Spleen (tissue), 11 donors: ENCODE data around the gene LRPPRC. TPM values are rescaled to one million over a fixed set of nuclear protein-coding genes. Genes with fewer than 3 reads are reported as not detected.
"Not testable (repeated sequence)": the region's sequence is repeated elsewhere in the genome, so short reads cannot be mapped to it uniquely, and the experiment has no call there.

ENCODE experiments used
- DNase-seq: peaks from one replicate; pipeline ENCODE4 v3.0.0-alpha.2; 2020
- H3K27ac ChIP-seq, 8 donors: fragments of 200-600 bp; sonication (generic) in 7 of 8; 1 replicate in 4 of 8; 2 replicates in 4 of 8; pipeline versions ENCODE4 v1.5.0 to v1.8.0; 2016 to 2021; ENCODE audit warnings: inconsistent platforms in 4 of 8, mild to moderate bottlenecking in 4 of 8, moderate library complexity in 1 of 8
- H3K27me3 ChIP-seq, 7 donors: fragments of 200-600 bp; sonication (generic) in 6 of 7; replicated peaks in 1 of 7; 1 replicate in 4 of 7; 2 replicates in 3 of 7; pipeline versions ENCODE4 v1.5.0 to v1.8.0; 2016 to 2021; ENCODE audit warnings: inconsistent platforms in 3 of 7, mild to moderate bottlenecking in 1 of 7
- H3K36me3 ChIP-seq, 6 donors: fragments of 200-600 bp; sonication (generic) in 5 of 6; 1 replicate in 4 of 6; 2 replicates in 2 of 6; pipeline versions ENCODE4 v1.5.0 to v1.8.0; 2016 to 2021; ENCODE audit warnings: inconsistent platforms in 2 of 6
- H3K4me1 ChIP-seq, 6 donors: fragments of 200-600 bp; sonication (generic) in 5 of 6; 1 replicate in 3 of 6; 2 replicates in 3 of 6; pipeline versions ENCODE4 v1.5.0 to v1.8.0; 2016 to 2021; ENCODE audit warnings: inconsistent platforms in 3 of 6
- H3K4me3 ChIP-seq, 8 donors: fragments of 200-600 bp; sonication (generic) in 7 of 8; 1 replicate in 4 of 8; 2 replicates in 4 of 8; pipeline versions ENCODE4 v1.5.0 to v1.8.0; 2016 to 2021; ENCODE audit warnings: inconsistent platforms in 4 of 8, mild to moderate bottlenecking in 4 of 8, moderate library complexity in 2 of 8
- H3K9me3 ChIP-seq, 8 donors: fragments of 200-600 bp; sonication (generic) in 7 of 8; 1 replicate in 4 of 8; 2 replicates in 4 of 8; pipeline versions ENCODE4 v1.5.0 to v1.8.0; 2016 to 2021; ENCODE audit warnings: inconsistent platforms in 4 of 8
- POLR2A ChIP-seq, 3 donors: fragments of 450-650 bp; IDR thresholded peaks; one replicate each; pipeline ENCODE4 v1.5.1; 2017; ENCODE audit warnings: antibody characterized with exemption in 3 of 3, mild to moderate bottlenecking in 1 of 3
- POLR2AphosphoS5 ChIP-seq, 3 donors: sonication (generic); formaldehyde crosslinking; IDR thresholded peaks; one replicate each; pipeline ENCODE4 v1.5.1; 2017; ENCODE audit warnings: antibody characterized with exemption in 3 of 3
- WGBS, 5 donors: extraction: QIAGEN DNeasy Blood & Tissue Kit in 3 of 5; methylation state at CpG; one replicate each; pipeline versions ENCODE4 v1.1.5 to v1.1.7; 2013 to 2018; 5-methylcytosine and 5-hydroxymethylcytosine counted together
- intact Hi-C: fragments of 100-400 bp; cut with DNase I; formaldehyde crosslinking; loops from one replicate; pipeline ENCODE4 v1.15.0; 2023; ENCODE audit warnings: low total_unique reads
- polyA plus RNA-seq, 3 donors: library from polyadenylated mRNA; stranded (reverse); fragments of 200-250 nt; gene quantifications; one replicate each; pipeline ENCODE4 v1.2.1, GENCODE V29; 2013
- total RNA-seq, 7 donors: library from RNA; depleted of rRNA in 3 of 7; stranded (reverse); fragments of >200 nt in 3 of 7; fragmentation: NEBNext Ultra II Directional in 4 of 7; extraction: Animal tissue kit (Norgen Biotek cat#: 25700) in 4 of 7; gene quantifications; one replicate each; pipeline versions ENCODE4 v1.1.0 to v1.2.1, GENCODE V29; 2016 to 2021
- TF ChIP-seq, protein P1 (sequence below), 11 experiments: fragments of 200-600 bp in 7 of 11; fragments of 450-650 bp in 4 of 11; sonication (generic) in 4 of 11; IDR thresholded peaks in 8 of 11; conservative IDR thresholded peaks in 3 of 11; 1 replicate in 7 of 11; 2 replicates in 4 of 11; pipeline versions ENCODE4 v1.4.0 to v1.8.0; 2016 to 2021; ENCODE audit warnings: antibody characterized with exemption in 11 of 11, inconsistent platforms in 4 of 11, mild to moderate bottlenecking in 1 of 11
- donor health status: healthy with polysubstance abuse.
- donor health status: DM: no; HTN: no; CAD: no; lungs with moderate emphysema.
- donor health status: DM: no; HTN: no; CAD: no.
- donor health status: Bipolar disorder and iron deficiency.
- donor health status: healthy.
- donor health status: DM: no; HTN: no; CAD: no.
- donor health status: DM: yes; HTN: yes; CAD: no.

Gene LRPPRC
- total and polyA plus RNA-seq, 10 donors: 25.0 to 72.5 (median 57.1) TPM

- Histone ChIP-seq H3K27ac (no peak overlapping the region), H3K4me1 (peaks cover 0 to 10% (median 2%) of the 10 kb centered on the region in 6 donors), H3K9me3 (no peaks in the 10 kb centered on the region), H3K27me3 (no peaks in the 10 kb centered on the region), H3K4me3 (no peak overlapping the region), H3K36me3 (peaks cover 0 to 76% (median 35%) of the 10 kb centered on the region in 6 donors)
- WGBS, 5 donors: 94 to 99% (median 97%) methylated on average over 4 of the region's 4 CpGs
- DNase-seq: no peak
- TF ChIP-seq, protein P1, sequence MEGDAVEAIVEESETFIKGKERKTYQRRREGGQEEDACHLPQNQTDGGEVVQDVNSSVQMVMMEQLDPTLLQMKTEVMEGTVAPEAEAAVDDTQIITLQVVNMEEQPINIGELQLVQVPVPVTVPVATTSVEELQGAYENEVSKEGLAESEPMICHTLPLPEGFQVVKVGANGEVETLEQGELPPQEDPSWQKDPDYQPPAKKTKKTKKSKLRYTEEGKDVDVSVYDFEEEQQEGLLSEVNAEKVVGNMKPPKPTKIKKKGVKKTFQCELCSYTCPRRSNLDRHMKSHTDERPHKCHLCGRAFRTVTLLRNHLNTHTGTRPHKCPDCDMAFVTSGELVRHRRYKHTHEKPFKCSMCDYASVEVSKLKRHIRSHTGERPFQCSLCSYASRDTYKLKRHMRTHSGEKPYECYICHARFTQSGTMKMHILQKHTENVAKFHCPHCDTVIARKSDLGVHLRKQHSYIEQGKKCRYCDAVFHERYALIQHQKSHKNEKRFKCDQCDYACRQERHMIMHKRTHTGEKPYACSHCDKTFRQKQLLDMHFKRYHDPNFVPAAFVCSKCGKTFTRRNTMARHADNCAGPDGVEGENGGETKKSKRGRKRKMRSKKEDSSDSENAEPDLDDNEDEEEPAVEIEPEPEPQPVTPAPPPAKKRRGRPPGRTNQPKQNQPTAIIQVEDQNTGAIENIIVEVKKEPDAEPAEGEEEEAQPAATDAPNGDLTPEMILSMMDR (IDR thresholded peaks at IDR 0.05 in 8 of 11, conservative IDR thresholded peaks at IDR 0.05 in 3 of 11): no peak
- no peak for TF ChIP-seq POLR2A (IDR thresholded peaks at IDR 0.05)
- TF ChIP-seq POLR2AphosphoS5 (IDR thresholded peaks at IDR 0.05): no peak
- intact Hi-C loops: no loop called here
Observed at GRCh38 chr2:43925431-43925830, 70.4 kb downstream of the LRPPRC start.

DNA sequence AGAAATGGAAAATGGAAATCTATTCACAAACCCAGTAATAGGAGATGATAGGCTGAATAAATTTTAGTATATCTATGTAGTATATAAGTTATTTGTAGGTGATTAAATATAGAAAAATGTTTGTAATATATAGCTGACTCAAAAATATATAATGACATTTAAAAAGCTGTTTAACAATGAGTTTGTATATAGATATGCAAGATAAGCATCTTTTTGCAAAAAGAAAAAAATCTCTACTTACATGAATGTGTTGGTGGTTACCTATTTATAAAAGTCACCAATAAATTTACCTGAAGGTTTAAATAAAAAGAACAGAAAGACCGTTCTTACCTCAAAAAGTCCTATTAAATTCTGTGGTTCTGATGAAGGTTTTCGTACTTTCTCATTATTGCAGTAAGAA, 71.3 kb downstream of the LRPPRC start:
- 96 to 98% (median 98%) methylated on average over 2 of the region's 2 CpGs for WGBS, 5 donors

DNA sequence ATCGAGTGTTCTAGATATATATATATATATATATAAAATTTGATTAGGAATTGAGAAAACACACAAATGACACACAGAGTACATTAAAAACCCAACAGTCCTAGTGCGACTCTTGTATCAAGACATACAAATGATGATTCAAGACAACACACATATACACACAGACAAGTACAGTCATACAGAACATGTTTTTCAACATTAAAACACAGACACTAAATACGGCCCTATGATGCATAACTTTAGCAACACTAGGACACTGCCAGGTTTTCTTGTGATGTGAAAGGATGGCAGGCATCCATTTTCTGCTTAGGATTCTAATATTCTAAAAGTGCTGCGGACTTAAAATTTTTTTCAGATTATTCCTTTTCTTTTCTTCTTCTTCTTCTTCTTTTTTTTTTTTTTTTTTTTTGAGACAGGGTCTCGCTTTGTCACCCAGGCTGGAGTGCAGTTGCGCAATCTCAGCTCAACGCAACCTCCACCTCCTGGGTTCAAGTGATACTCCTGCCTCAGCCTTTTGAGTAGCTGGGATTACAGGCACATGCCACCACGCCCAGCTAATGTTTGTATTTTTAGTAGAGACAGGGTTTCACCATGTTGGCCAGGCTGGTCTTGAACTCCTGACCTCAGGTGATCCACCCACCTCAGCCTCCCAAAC, 84.5 kb downstream of the LRPPRC start:
- H3K4me1 ChIP-seq, DNase-seq, H3K4me3 ChIP-seq, intact Hi-C loops, H3K9me3 ChIP-seq, H3K27me3 ChIP-seq, H3K27ac ChIP-seq: not testable (repeated sequence)
- peaks cover 0 to 86% (median 43%) of the 10 kb centered on the region in 6 donors for H3K36me3 ChIP-seq
- 88 to 96% (median 89%) methylated on average over 8 of the region's 8 CpGs for WGBS, 5 donors

More for the DNA sequence above, 71.3 kb downstream of the LRPPRC start:
- Histone ChIP-seq H3K9me3 (no peaks in the 10 kb centered on the region), H3K27ac (no peak overlapping the region), H3K36me3 (peaks cover 0 to 77% (median 32%) of the 10 kb centered on the region in 6 donors), H3K4me1 (peaks cover 0 to 10% (median 4%) of the 10 kb centered on the region in 6 donors), H3K4me3 (no peak overlapping the region), H3K27me3 (no peaks in the 10 kb centered on the region)
- DNase-seq: no peak
- TF ChIP-seq POLR2A (IDR thresholded peaks at IDR 0.05): no peak
- no peak for TF ChIP-seq POLR2AphosphoS5 (IDR thresholded peaks at IDR 0.05)
- TF ChIP-seq, protein P1 (IDR thresholded peaks at IDR 0.05 in 8 of 11, conservative IDR thresholded peaks at IDR 0.05 in 3 of 11): no peak
- intact Hi-C loops: no loop called here

GRCh38 chr2:43906448-43907109, 89.2 kb downstream of the LRPPRC start:
- TF ChIP-seq, protein P1 (IDR thresholded peaks at IDR 0.05 in 8 of 11, conservative IDR thresholded peaks at IDR 0.05 in 3 of 11): no peak
- TF ChIP-seq POLR2AphosphoS5 (IDR thresholded peaks at IDR 0.05) (no peak), POLR2A (IDR thresholded peaks at IDR 0.05) (no peak)
- no peak overlapping the region for H3K27ac ChIP-seq
- H3K4me1 ChIP-seq: no peaks in the 10 kb centered on the region
- no peaks in the 10 kb centered on the region for H3K9me3 ChIP-seq
- no peak overlapping the region for H3K4me3 ChIP-seq
- DNase-seq: no peak
- WGBS, 5 donors: 90 to 95% (median 92%) methylated on average over 6 of the region's 6 CpGs
- intact Hi-C loops: no loop called here
- no peaks in the 10 kb centered on the region for H3K27me3 ChIP-seq
- H3K36me3 ChIP-seq: peaks cover 3 to 83% (median 32%) of the 10 kb centered on the region in 6 donors
